Activated T-cell treated with anti-CD3 and anti-CD28 coated beads for 4 hours (primary cell): ENCODE results near the gene PRR16.

Experiments used
- DNase-seq: peaks from one replicate; pipeline ENCODE4 v3.0.0-alpha.2; 2020

PRR16 gene

GRCh38 chr5:120464627-120465435 lies 731 bp downstream of the PRR16 start:
- no peak for DNase-seq

DNA sequence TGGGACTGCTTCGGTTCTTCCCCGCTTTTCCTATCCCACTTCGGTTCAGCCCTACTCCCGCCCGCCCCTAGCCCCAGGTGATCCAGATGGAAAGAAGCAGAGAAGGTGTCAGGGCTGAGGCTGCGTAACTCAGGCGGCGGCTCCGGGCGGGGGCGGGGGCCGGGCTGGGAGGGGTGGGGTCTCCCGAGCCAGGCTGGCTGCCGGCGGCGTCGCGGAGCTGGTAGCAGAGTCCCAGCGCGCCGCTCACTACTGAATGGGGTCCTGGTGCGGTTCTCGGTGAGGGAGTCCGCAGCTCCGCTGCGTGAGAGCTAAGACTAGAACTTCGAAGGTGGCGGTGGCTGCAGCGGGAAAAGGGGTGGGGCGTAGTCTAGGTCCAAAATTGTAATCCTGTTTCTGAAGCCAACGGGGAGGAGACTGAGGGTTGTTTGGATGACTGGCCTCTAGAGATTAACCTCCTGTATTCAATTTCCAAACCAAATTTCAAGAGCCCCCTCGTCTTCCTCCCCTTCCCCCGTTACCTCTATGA lies 1.4 kb downstream of the PRR16 start:
- DNase-seq, result no peak

DNA sequence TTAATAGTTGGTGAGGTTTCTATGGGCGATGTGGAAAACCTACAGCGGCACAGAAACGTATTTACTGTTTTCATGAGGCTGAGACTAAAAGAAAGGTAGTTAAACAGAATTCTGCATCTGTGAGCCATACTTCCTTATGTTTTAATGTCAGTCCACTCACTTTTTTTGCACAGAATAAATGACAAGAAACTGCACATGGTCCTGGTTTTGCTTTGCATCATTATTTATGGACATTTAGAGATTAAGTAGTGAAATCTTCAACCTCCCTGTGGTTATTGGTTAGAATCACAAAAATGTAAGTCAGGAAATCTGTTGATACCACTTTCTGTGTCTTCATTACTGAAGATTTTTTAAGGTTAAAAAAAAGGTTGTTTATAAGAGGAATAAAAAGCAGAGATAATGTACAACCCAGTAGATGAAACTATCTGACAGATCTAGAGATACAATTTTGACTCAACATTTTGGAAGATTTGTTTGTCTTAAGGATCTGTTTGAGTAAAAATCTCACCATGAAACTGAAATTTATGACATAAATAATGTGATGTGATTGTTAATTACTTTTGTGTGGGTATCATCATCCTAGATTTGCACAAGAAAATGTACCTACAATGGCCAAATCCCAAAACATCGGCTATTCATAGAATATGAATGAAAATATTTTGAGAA lies 2.4 kb downstream of the PRR16 start:
- DNase-seq, result no peak

- DNase-seq, result no peak
Measured at GRCh38 chr5:120471971-120472370, 7.9 kb downstream of the PRR16 start.

GRCh38 chr5:120472911-120473310 lies 8.8 kb downstream of the PRR16 start:
- no peak for DNase-seq

DNA sequence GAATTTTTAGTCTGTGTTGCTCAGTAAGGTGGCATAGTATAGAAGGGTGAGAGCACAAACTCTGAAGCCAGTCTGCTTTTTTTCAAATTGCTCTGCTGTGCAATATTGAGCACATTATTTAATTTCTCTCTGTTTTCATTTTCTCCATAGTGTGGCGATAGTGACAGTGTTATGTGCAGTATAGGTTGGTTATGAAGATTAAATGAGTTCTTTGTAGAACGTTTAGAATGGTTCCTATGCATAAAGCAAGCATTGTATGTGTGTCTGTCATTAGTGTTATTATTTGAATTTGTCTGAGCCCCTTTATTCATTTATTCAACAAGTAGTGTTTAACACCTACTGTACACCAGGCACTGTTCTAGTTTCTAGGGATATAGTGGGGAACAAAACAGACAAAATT lies 9.2 kb downstream of the PRR16 start:
- DNase-seq, result no peak

GRCh38 chr5:120476063-120476462 lies 12.0 kb downstream of the PRR16 start:
- DNase-seq, result no peak

- no peak for DNase-seq
Measured at GRCh38 chr5:120479066-120479465, 15.0 kb downstream of the PRR16 start.

- no peak for DNase-seq
Measured at GRCh38 chr5:120499876-120500563, 35.9 kb downstream of the PRR16 start.

DNA sequence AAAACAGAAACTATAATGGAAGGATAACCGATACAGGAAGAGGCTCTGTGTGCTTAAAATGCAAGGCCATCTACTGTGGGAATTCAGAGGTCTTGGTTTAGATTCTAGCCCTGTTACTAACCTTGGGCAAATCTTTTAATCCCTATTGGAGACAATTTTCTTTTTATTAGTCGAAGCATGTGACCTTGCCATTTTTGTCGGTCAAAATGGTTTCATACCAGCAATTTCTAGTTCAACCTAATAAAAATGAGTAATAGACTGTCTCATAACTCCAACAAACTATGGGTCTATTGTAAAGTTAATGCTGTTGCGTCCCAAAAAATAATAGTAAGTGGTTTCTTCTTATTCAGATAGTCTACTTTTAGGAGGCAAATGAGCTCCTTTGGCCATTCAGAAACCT lies 38.4 kb downstream of the PRR16 start:
- DNase-seq, result no peak

GRCh38 chr5:120503341-120503740 lies 39.2 kb downstream of the PRR16 start:
- no peak for DNase-seq

DNA sequence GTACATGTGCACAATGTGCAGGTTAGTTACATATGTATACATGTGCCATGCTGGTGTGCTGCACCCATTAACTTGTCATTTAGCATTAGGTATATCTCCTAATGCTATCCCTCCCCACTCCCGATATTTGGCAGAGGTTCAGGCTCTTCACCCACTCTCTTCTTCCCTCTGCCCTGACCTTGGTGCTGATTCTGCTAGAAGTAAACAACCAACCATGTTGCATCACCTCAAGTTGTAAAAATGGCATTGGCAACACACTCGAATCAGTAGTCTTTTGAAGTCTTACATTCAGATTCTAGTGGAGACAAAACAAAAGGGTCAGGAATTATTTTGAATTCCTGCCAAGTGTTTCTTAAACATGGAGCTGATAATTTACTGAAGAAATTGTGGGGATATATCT lies 40.0 kb downstream of the PRR16 start:
- no peak for DNase-seq

GRCh38 chr5:120507197-120507596 lies 43.1 kb downstream of the PRR16 start:
- no peak for DNase-seq

DNA sequence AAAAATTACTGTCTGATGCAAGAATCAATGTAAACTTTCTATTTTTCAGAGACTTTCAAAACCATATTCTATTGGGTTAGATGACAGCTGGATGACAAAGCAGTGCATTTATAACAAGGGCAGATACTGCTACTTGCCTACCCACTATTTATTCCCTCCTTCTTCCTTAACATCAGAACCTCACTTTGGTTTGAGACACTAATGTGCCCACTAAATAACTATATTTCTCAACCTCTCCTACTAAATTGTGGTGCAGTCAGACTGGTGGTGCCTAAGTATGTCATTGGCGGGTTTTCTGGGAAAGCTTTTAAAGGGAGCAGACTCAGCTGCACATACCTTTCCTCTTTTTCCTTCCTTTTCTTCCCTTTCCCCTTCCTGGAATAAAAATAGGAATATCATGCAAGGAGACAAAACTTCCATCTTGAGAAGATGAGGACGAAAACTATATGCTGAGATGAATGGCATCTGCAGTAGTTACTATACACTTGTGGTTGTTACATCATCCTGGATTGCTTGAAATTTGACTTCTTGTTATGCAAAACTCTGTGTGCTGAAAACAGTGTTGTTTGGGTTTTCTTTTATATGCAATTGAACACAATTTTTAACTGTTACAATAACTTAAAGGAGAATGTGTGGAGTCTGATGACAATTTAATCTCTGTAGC lies 43.8 kb downstream of the PRR16 start:
- DNase-seq, result no peak

DNA sequence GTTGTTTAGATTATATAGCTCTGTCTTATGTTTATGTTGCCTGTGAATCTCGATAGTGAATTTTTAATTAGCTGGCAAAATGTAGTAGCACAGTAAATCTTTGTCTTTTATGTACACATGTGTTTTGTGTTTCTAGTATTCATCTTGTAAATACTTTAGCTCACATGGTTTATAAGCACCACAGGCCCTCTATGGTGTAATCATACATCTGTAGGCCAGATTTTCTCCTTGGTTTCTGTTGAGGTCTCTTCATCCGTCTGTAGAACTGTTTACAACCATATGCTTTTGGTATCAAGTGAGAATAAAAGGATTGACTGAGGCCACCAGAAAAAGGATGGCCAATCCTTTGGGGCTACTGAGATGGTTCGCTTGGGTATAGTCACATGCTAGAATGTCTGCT lies 45.0 kb downstream of the PRR16 start:
- DNase-seq, result no peak

GRCh38 chr5:120510098-120510637 lies 46.1 kb downstream of the PRR16 start:
- DNase-seq, result no peak

- no peak for DNase-seq
Measured at GRCh38 chr5:120510994-120511686, 47.0 kb downstream of the PRR16 start.

DNA sequence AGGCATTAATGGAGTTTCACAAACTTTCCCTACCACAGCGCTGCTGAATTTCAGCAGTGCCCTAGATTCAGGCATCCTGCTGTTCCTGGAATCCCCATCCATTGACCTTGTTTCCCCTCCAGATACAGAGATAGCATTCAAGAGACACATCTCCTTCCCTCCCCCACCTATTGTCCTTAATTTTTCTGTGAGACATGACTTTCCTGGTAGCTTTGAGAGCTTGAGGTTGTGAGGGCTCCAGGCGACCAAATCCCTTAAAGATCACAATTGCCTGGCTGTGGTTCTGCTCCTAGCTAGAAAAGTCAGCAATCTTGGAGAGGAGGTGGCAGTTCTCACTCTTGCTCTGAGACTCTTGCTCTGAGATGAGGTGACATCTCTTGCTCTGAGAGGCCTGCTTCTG lies 48.0 kb downstream of the PRR16 start:
- no peak for DNase-seq

DNA sequence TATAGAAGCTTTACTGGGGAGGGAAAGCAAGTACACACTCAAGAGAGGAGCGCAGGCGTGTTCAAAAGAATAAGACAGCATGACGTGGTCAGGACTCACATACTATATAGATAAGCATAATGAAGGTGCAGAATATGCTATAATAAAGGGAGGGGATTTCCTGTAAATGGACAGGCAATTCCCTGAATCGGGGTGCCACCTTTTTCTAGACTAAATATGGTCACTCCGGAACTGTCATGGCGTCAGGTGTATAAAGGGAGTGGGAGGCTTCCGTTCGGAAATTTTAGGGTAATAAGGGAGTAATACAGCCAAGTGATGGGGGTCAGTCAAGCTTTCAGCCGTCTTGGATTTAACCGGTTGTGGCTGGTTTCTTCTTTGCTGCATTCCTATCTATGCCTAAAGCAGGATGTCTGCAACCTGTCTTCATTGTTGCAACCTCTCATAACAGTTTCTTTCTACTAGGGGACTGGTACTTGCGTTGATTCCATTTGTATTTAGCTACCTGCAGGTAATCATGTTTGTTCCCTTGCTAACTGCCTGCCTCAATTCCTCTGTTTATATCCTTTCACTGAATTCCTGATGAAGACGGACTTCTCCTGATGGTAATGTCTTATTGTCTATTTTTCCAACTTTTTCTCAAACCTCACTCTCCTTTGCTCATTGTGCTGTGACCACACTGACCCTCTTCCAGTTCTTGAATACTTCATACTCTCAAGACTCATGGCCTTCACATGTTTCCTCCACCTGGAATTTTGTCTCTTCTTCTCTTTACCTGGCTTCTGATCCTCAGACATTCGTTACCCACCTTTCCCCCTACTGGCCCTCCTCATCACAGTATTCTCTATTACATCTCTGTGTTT lies 48.9 kb downstream of the PRR16 start:
- no peak for DNase-seq

DNA sequence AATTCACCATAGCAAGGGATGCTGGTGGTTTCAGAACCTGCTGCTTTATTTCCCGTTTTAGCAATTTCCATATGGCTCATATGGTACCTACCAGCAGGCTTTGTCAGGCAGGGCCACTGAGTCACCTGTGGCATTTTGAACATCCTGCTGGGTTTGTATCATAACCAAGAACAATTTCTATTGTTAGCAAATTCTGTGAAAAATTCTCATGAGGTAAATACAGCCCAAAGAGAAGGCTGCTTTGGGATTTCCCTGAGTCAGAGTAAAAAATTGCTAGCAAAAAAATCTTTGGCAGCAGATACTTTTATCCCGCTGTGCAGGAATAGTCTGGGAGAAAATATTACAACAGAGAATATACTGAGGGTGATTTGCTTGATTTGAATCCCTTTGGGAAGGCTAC lies 52.7 kb downstream of the PRR16 start:
- DNase-seq, result no peak

DNA sequence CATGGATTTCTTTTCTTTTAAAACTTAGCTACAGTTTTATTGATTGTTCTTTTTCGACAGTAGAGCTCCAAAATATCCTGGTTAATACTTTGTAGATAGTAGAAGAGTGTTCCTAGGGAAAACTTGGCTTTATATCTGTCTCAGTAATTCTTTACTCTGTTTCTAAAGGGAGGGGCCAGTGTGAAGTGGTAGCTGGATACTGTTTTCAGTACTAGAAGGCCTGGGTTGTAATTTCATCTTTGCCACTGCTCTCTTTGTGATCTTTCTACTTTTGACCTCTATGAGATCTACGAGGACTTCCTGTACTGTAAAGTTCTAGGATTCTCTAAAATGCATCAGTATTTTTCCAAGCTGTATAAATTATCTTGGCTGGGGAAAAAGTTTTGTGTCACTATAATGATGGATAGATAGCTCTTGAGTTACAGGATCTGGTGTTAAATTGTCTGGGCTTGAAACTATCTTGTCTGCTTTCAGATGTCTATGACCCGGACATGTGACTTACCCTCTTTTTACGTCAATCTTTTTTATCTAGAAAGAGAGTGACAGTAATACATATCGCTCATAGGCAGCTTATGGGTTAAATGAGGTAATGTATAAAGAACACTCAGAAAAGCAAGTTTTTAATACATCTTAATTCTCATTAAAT lies 53.6 kb downstream of the PRR16 start:
- DNase-seq, result no peak
